Endothelial cell of umbilical vein (primary cell): ENCODE measurements around the gene FMNL2. TPM values are rescaled to one million over a fixed set of nuclear protein-coding genes. Genes with fewer than 3 reads are reported as not detected.

Source experiments
- BruUV-seq: library from RNA; stranded (reverse); fragments of 400-500 nt; replicated peaks from 2 replicates; lab custom pipeline; 2021; lab: Mats Ljungman, UMichigan
- CTCF ChIA-PET: fragments of 300-600, 350-600 bp; sonication (Branson Sonifier 250); formaldehyde crosslinking; loops from one replicate; lab custom pipeline; 2021; ENCODE audit warnings: antibody characterized with exemption, inconsistent platforms; lab: Charles Lee
- POLR2A ChIA-PET: fragments of 300-600, 350-600 bp; sonication (Branson Sonifier 250); formaldehyde crosslinking; loops from one replicate; lab custom pipeline; 2021; ENCODE audit warnings: antibody characterized with exemption, inconsistent platforms; lab: Charles Lee
- DNase-seq: peaks from one replicate; pipeline ENCODE4 v3.0.0-alpha.2; 2011; ENCODE audit warnings: low read depth, low spot score
- FAIRE-seq: peaks from 2 replicates; lab custom pipeline; 2011; peaks lifted over from hg19 to GRCh38; lab: Jason Lieb, UNC
- H2AFZ ChIP-seq: 2 replicates; pipeline ENCODE4 v1.6.0; 2012; ENCODE audit warnings: low read depth, low read length, control low read depth, inconsistent platforms
- H3K27ac ChIP-seq: 2 replicates; pipeline ENCODE4 v1.5.1; 2011; ENCODE audit warnings: low read depth, mild to moderate bottlenecking, control low read depth, low read length, moderate library complexity; ENCODE audit not compliant: insufficient read depth
- H3K27me3 ChIP-seq, 2 experiments: 2 replicates each; pipeline versions ENCODE4 v1.6.0 to v1.6.1; 2011; ENCODE audit warnings: low read length in 2 of 2, mixed read lengths in 1 of 2; ENCODE audit not compliant: control insufficient read depth in 2 of 2, insufficient read depth in 2 of 2
- H3K36me3 ChIP-seq, 2 experiments: 2 replicates in 1 of 2; 3 replicates in 1 of 2; pipeline ENCODE4 v1.5.1; 2011; ENCODE audit warnings: low read length in 2 of 2, mild to moderate bottlenecking in 1 of 2, moderate library complexity in 1 of 2; ENCODE audit not compliant: control insufficient read depth in 2 of 2, insufficient read depth in 2 of 2; ENCODE audit errors: extremely low read depth in 1 of 2
- H3K4me1 ChIP-seq: 3 replicates; pipeline ENCODE4 v1.5.1; 2011; ENCODE audit warnings: mild to moderate bottlenecking, low read length; ENCODE audit not compliant: control insufficient read depth, insufficient read depth; ENCODE audit errors: extremely low read depth
- H3K4me2 ChIP-seq: 2 replicates; pipeline ENCODE4 v1.6.1; 2011; ENCODE audit warnings: low read length, control low read depth, mixed read lengths; ENCODE audit not compliant: insufficient read depth
- H3K4me3 ChIP-seq, 3 experiments: fragments of 200-600 bp in 1 of 3; sonication (generic), shearing (Covaris generic) in 1 of 3; replicated peaks in 1 of 3; 2 replicates each; pipeline ENCODE4 v1.5.1; 2011 to 2016; ENCODE audit warnings: control low read depth in 3 of 3, low read length in 3 of 3, mild to moderate bottlenecking in 2 of 3, inconsistent platforms in 1 of 3, low read depth in 1 of 3, moderate library complexity in 1 of 3; ENCODE audit not compliant: insufficient read depth in 1 of 3
- H3K79me2 ChIP-seq: 2 replicates; pipeline ENCODE4 v1.6.0; 2012; ENCODE audit warnings: low read length, inconsistent platforms; ENCODE audit not compliant: control insufficient read depth, insufficient read depth
- H3K9ac ChIP-seq: replicated peaks from 2 replicates; pipeline ENCODE3; 2011; ENCODE audit warnings: low read length, control low read depth; ENCODE audit not compliant: insufficient read depth; ENCODE audit errors: extremely low read depth
- H3K9me1 ChIP-seq: replicated peaks from 3 replicates; pipeline ENCODE4 v1.6.0; 2011; ENCODE audit warnings: mild to moderate bottlenecking, low read length; ENCODE audit not compliant: control insufficient read depth, insufficient read depth; ENCODE audit errors: extremely low read depth
- H3K9me3 ChIP-seq: replicated peaks from 2 replicates; pipeline ENCODE4 v1.5.1; 2012; ENCODE audit warnings: low read length, inconsistent platforms; ENCODE audit not compliant: control insufficient read depth, insufficient read depth
- H4K20me1 ChIP-seq: replicated peaks from 2 replicates; pipeline ENCODE3; 2011; ENCODE audit warnings: mild to moderate bottlenecking, low read length; ENCODE audit not compliant: control insufficient read depth, insufficient read depth; ENCODE audit errors: extremely low read depth
- EZH2 ChIP-seq: IDR thresholded peaks from 2 replicates; pipeline ENCODE4 v1.6.1; 2012; ENCODE audit warnings: borderline replicate concordance, low read depth, mild to moderate bottlenecking, moderate library complexity, low read length, inconsistent platforms; ENCODE audit not compliant: severe bottlenecking
- FOS ChIP-seq: IDR thresholded peaks from 2 replicates; pipeline ENCODE4 v1.6.1; 2011; ENCODE audit warnings: mild to moderate bottlenecking, low read length, moderate library complexity, borderline replicate concordance; ENCODE audit not compliant: insufficient read depth
- GATA2 ChIP-seq: IDR thresholded peaks from 2 replicates; pipeline ENCODE4 v1.7.0; 2011; ENCODE audit warnings: low read depth, mild to moderate bottlenecking, moderate library complexity, mixed read lengths, low read length; ENCODE audit not compliant: insufficient read length, insufficient read depth
- JUN ChIP-seq: IDR thresholded peaks from 2 replicates; pipeline ENCODE4 v1.6.1; 2011; ENCODE audit warnings: borderline replicate concordance, low read depth; ENCODE audit not compliant: insufficient read length, insufficient read depth
- MYC ChIP-seq: IDR thresholded peaks from one replicate; pipeline ENCODE4 v1.6.1; 2011; ENCODE audit warnings: mild to moderate bottlenecking, low read depth, low read length
- POLR2A ChIP-seq: IDR thresholded peaks from 2 replicates; pipeline ENCODE4 v1.6.1; 2012; ENCODE audit warnings: low read depth, mild to moderate bottlenecking, control low read depth, low read length
- POLR2AphosphoS5 ChIP-seq: IDR thresholded peaks from 2 replicates; pipeline ENCODE4 v1.6.1; 2012; ENCODE audit warnings: low read depth, mild to moderate bottlenecking, control low read depth, low read length, moderate library complexity; ENCODE audit not compliant: insufficient read depth
- dilution Hi-C: fragments of 300-500 bp; cut with MboI; formaldehyde crosslinking; loops from one replicate; pipeline ENCODE4 v1.15.0; 2019; ENCODE audit warnings: low sequenced_read_pairs; ENCODE audit not compliant: extremely low pct_ligation_motif_present
- intact Hi-C: fragments of 100-400 bp; cut with micrococcal nuclease; formaldehyde crosslinking; loops from one replicate; pipeline ENCODE4 v1.10.0; 2022
- polyA plus RNA-seq, 4 experiments: library from polyadenylated mRNA; depleted of rRNA in 3 of 4; stranded (reverse) in 3 of 4; unstranded in 1 of 4; fragments of >200 nt; gene quantifications; 2 replicates each; pipeline versions ENCODE4 v1.2.1 to v1.2.3, GENCODE V29; 2011 to 2012; ENCODE audit warnings: missing spikeins in 1 of 4
- total RNA-seq: library from RNA; stranded (reverse); gene quantifications from 2 replicates; pipeline ENCODE4 v1.2.3, GENCODE V29; 2021
- TF ChIP-seq, protein P1 (sequence below), 2 donors: IDR thresholded peaks; 1 replicate in 1 of 2; 2 replicates in 1 of 2; pipeline ENCODE4 v1.5.1; 2011; ENCODE audit warnings: low read length in 2 of 2, mild to moderate bottlenecking in 2 of 2, moderate library complexity in 2 of 2, control low read depth in 1 of 2, inconsistent platforms in 1 of 2, low read depth in 1 of 2; ENCODE audit not compliant: insufficient read depth in 1 of 2; ENCODE audit errors: extremely low read depth in 1 of 2
- TF ChIP-seq, protein P2 (sequence below): IDR thresholded peaks from 2 replicates; pipeline ENCODE4 v1.6.1; 2011; ENCODE audit not compliant: insufficient read depth, insufficient read length

Gene FMNL2
- total and polyA plus RNA-seq, 2 donors (not counting 3 experiments of a cell fraction or from before 2014, with no cell fraction given) = 8.3 to 28.0 TPM

DNA sequence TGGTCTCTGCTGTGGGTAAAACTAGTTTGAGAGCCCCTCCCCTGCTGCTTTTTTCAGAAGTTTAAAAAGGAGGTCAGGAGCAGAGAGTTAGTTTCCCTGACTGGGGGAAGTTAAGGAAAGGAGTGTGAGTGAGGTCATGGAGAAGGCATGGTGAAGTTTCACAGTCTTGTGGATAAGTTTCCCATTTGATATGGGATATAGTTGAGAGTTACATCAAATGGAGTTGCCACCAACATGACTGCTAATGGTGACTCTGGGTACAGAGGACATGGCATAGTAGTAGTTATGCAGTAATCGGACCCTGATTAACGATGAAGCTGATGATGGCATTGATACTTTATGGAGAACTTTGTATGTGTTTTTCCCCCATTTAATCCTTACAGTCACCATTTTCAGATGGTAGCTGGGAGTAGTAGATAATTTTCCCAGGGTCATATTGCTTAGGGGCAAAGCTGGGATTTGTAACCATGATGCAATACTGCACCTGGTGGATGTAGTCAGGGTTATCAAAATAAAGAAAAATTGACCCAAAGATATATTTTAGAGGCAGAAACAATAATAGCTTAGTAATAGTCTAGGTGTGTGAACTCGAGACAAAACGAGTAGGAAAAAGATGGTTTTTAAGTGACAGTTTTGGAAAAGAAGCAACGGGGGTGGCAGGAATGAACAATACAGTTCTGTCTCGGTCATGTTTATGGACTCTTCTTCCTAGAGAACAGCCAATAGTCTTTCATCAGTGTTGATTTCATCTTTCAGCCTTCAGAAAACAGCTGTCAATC lies 74.6 kb downstream of the FMNL2 start:
- H3K79me2 ChIP-seq = peaks cover 42% of the 10 kb centered on the region
- H3K9me3 ChIP-seq = no peaks in the 10 kb centered on the region
- H3K36me3 ChIP-seq = no peaks in the 10 kb centered on the region
- ChIA-PET CTCF (interaction anchor here (0.9 to 1.7 kb wide), 6 partner anchors 9 to 225 kb away, joined by 3 to 5 read pairs (median 3); no protein-coding TSS in a partner anchor), POLR2A (no interaction called here)
- no peak overlapping the region for H3K4me2 ChIP-seq
- TF ChIP-seq POLR2A = no peak
- TF ChIP-seq, protein P1, sequence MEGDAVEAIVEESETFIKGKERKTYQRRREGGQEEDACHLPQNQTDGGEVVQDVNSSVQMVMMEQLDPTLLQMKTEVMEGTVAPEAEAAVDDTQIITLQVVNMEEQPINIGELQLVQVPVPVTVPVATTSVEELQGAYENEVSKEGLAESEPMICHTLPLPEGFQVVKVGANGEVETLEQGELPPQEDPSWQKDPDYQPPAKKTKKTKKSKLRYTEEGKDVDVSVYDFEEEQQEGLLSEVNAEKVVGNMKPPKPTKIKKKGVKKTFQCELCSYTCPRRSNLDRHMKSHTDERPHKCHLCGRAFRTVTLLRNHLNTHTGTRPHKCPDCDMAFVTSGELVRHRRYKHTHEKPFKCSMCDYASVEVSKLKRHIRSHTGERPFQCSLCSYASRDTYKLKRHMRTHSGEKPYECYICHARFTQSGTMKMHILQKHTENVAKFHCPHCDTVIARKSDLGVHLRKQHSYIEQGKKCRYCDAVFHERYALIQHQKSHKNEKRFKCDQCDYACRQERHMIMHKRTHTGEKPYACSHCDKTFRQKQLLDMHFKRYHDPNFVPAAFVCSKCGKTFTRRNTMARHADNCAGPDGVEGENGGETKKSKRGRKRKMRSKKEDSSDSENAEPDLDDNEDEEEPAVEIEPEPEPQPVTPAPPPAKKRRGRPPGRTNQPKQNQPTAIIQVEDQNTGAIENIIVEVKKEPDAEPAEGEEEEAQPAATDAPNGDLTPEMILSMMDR (IDR thresholded peaks at IDR 0.05; ENCODE audit: extremely low read depth in 1 of 2, insufficient read depth in 1 of 2, low read depth in 1 of 2, low read length in 2 of 2) = no peak
- TF ChIP-seq GATA2 = no peak
- no peak for TF ChIP-seq EZH2
- no peak for TF ChIP-seq MYC
- TF ChIP-seq POLR2AphosphoS5 = no peak
- no peak for TF ChIP-seq JUN
- TF ChIP-seq, protein P2, sequence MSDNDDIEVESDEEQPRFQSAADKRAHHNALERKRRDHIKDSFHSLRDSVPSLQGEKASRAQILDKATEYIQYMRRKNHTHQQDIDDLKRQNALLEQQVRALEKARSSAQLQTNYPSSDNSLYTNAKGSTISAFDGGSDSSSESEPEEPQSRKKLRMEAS = no peak
- no peak for TF ChIP-seq FOS
- no peaks in the 10 kb centered on the region for H3K9me1 ChIP-seq
- dilution Hi-C loops = no loop called here
- BruUV-seq = no TSS peak
- no peaks in the 10 kb centered on the region for H3K27me3 ChIP-seq
- H3K4me3 ChIP-seq = no peak overlapping the region
- H4K20me1 ChIP-seq = no peaks in the 10 kb centered on the region
- FAIRE-seq (no peak), DNase-seq (no peak)
- no peak overlapping the region for H3K9ac ChIP-seq
- H3K27ac ChIP-seq = no peak overlapping the region
- intact Hi-C loops = loop anchor here (5.0 kb wide), 1 partner anchor 217 kb away; no protein-coding TSS in a partner anchor
- H2AFZ ChIP-seq = no peak overlapping the region
- H3K4me1 ChIP-seq = peaks cover 39% of the 10 kb centered on the region
